Effector memory CD4-positive, alpha-beta T cell (primary cell): ENCODE data around the gene SH3GL3.

Source experiments
- DNase-seq, 3 donors: peaks; one replicate each; pipeline ENCODE4 v3.0.0-alpha.2; 2020
- H3K27ac ChIP-seq: 2 replicates; pipeline ENCODE4 v1.7.0; 2013; ENCODE audit warnings: mild to moderate bottlenecking, low read length, moderate library complexity; ENCODE audit not compliant: insufficient read depth, poor library complexity, severe bottlenecking
- H3K27me3 ChIP-seq: replicated peaks from 2 replicates; pipeline ENCODE4 v1.7.0; 2013; ENCODE audit warnings: mild to moderate bottlenecking, low read length; ENCODE audit not compliant: insufficient read depth, control insufficient read depth, poor library complexity, severe bottlenecking
- H3K36me3 ChIP-seq: 2 replicates; pipeline ENCODE4 v1.7.0; 2013; ENCODE audit warnings: mild to moderate bottlenecking, low read length, moderate library complexity; ENCODE audit not compliant: control insufficient read depth, insufficient read depth
- H3K4me1 ChIP-seq: 2 replicates; pipeline ENCODE4 v1.7.0; 2013; ENCODE audit warnings: low read length, mild to moderate bottlenecking; ENCODE audit not compliant: control insufficient read depth, insufficient read depth, poor library complexity, severe bottlenecking
- H3K4me3 ChIP-seq: 2 replicates; pipeline ENCODE4 v1.7.0; 2013; ENCODE audit warnings: low read length, low read depth, mild to moderate bottlenecking; ENCODE audit not compliant: insufficient read depth, poor library complexity, severe bottlenecking
- H3K9me3 ChIP-seq: 2 replicates; pipeline ENCODE4 v1.7.0; 2013; ENCODE audit warnings: mild to moderate bottlenecking, low read length, moderate library complexity; ENCODE audit not compliant: control insufficient read depth

The SH3GL3 gene

GRCh38 chr15:83498374-83498773, 51.2 kb downstream of the SH3GL3 start:
- Histone ChIP-seq H3K36me3 (no peaks in the 10 kb centered on the region), H3K27ac (no peak overlapping the region), H3K9me3 (no peaks in the 10 kb centered on the region), H3K4me1 (no peaks in the 10 kb centered on the region), H3K4me3 (no peak overlapping the region), H3K27me3 (no peaks in the 10 kb centered on the region)
- DNase-seq: no peak

DNA sequence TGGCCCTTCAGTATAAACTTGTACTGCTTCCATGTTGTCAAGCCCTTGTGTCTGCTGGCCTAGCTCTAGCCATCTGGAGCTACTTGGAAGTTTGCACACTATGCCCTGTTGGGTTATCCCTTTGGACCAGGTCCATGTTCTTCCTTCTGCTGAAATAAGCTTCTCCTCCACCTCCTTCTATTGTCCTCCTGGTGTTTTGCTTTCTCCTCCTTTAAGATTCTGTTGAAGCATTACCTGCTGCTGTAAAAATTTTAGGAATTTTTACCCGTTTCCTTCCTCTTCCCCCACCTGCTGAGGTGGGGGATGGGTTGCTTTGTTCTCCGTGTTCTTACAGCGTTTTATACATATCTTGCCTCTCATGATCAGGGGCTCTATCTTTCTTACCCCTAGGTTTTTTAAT, 51.7 kb downstream of the SH3GL3 start:
- Histone ChIP-seq H3K36me3 (no peaks in the 10 kb centered on the region), H3K27ac (no peak overlapping the region), H3K4me1 (no peaks in the 10 kb centered on the region), H3K4me3 (no peak overlapping the region), H3K9me3 (no peaks in the 10 kb centered on the region), H3K27me3 (no peaks in the 10 kb centered on the region)
- DNase-seq: no peak

GRCh38 chr15:83499476-83499875, 52.3 kb downstream of the SH3GL3 start:
- Histone ChIP-seq H3K36me3 (no peaks in the 10 kb centered on the region), H3K27ac (no peak overlapping the region), H3K9me3 (no peaks in the 10 kb centered on the region), H3K4me3 (no peak overlapping the region), H3K27me3 (no peaks in the 10 kb centered on the region), H3K4me1 (no peaks in the 10 kb centered on the region)
- no peak for DNase-seq

DNA sequence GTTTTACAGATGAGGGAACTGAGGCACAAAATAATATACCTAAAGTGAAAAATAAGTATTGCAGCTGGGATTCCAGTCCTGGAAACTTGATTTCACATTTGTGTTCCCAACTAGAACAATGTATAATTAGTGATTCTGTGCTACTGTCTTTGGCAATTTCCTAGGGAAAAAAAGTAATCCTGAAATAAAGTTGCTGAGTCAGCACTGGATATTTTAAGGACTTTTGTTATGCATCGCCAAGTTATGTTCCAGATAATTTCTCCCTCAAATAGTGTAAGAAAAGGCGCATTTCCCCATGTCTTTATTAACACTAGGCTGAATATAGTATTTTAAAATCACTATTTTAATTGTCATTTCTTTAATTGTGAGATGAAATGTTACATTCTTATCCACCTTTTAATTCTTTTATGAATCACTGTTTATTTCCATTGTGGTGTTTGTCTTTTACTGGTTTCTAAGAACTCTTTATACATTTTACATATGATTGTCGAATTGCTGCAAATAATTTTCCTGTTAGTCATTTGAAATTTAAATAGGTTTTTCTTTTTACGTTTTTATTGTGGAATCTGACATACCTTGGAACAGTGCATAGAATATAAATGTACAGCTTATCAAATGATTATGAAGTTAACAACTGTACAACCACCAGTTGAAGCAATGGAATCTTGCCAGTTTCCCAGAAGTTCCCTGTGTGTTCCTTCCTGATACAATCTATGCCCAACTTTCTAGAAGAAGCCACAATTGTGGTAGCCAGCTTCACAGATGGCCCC, 56.6 kb downstream of the SH3GL3 start:
- Histone ChIP-seq H3K4me1 (no peaks in the 10 kb centered on the region), H3K27me3 (no peaks in the 10 kb centered on the region), H3K27ac (no peak overlapping the region), H3K9me3 (no peaks in the 10 kb centered on the region), H3K4me3 (no peak overlapping the region), H3K36me3 (no peaks in the 10 kb centered on the region)
- DNase-seq: no peak

- Histone ChIP-seq H3K27ac (no peak overlapping the region), H3K27me3 (no peaks in the 10 kb centered on the region), H3K36me3 (no peaks in the 10 kb centered on the region), H3K4me1 (no peaks in the 10 kb centered on the region), H3K9me3 (no peaks in the 10 kb centered on the region), H3K4me3 (no peak overlapping the region)
- DNase-seq: no peak
Observed at GRCh38 chr15:83504365-83504764, 57.2 kb downstream of the SH3GL3 start.

DNA sequence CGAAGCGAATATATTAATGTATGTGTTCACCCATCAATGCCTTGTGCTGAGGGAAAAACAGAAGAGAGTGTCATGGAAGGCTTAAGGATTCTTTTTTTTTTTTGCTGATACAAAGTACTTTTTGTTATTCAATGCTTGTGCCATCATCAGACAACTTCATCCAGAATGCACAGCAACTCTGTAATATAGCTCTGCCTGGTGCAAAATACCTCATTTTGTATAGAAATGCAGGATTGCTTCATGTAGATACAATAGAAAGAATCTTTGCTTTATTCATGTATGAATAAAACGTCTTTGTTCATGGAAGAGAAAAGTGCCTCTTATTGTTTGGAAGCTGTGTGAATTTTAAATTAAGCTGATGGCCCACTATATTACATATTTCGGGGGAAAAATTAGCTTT, 62.9 kb downstream of the SH3GL3 start:
- H3K27me3 ChIP-seq: no peaks in the 10 kb centered on the region
- no peak overlapping the region for H3K27ac ChIP-seq
- H3K4me3 ChIP-seq: no peak overlapping the region
- no peak for DNase-seq
- H3K4me1 ChIP-seq: no peaks in the 10 kb centered on the region
- no peaks in the 10 kb centered on the region for H3K9me3 ChIP-seq
- H3K36me3 ChIP-seq: no peaks in the 10 kb centered on the region

DNA sequence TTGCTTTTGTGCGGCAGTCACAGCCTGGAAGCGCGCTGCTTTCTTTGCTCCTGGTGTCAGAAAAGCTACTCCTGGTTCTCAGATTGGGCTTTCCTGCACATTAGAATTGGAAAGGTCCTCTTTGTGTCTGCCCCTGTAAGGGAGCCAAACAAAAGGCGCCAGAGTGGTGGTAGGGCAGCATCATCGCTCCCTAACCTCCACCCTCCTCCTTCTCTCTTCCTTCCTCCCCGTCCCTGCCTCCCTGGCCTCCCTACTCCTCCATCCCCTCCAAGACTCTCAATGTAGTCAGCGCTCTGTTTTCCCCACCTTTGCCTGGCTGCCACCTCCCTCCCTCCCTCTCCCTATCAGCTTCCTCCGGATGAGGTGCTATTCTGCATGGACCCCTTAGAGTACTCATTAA, 65.3 kb downstream of the SH3GL3 start:
- H3K4me3 ChIP-seq: no peak overlapping the region
- no peaks in the 10 kb centered on the region for H3K9me3 ChIP-seq
- no peak overlapping the region for H3K27ac ChIP-seq
- no peak for DNase-seq
- H3K36me3 ChIP-seq: no peaks in the 10 kb centered on the region
- no peaks in the 10 kb centered on the region for H3K27me3 ChIP-seq
- no peaks in the 10 kb centered on the region for H3K4me1 ChIP-seq

DNA sequence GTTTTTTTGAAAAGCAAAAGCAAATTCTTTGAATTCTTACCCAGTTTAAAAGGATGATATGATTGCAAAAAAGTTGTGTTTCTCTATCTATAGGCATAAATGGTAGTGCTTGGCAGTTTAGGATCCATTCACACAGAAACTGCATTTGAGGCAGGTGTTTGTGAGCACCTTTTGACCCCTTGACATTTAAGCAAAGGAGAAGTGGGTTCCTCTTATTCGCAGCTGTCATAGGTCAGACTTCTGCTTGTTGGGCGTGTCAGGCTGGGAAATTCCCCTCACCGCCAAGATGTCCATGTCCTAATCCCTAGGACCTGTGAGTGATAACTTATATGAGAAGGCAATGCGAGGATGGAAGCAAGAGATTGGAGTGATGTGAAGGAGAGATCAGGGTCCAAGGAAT, 67.4 kb downstream of the SH3GL3 start:
- no peak for DNase-seq
- Histone ChIP-seq H3K36me3 (no peaks in the 10 kb centered on the region), H3K4me1 (no peaks in the 10 kb centered on the region), H3K9me3 (no peaks in the 10 kb centered on the region), H3K27ac (no peak overlapping the region), H3K4me3 (no peak overlapping the region), H3K27me3 (no peaks in the 10 kb centered on the region)

GRCh38 chr15:83515164-83515563, 68.0 kb downstream of the SH3GL3 start:
- DNase-seq: no peak
- H3K27ac ChIP-seq: no peak overlapping the region
- no peaks in the 10 kb centered on the region for H3K27me3 ChIP-seq
- no peaks in the 10 kb centered on the region for H3K9me3 ChIP-seq
- no peaks in the 10 kb centered on the region for H3K36me3 ChIP-seq
- H3K4me3 ChIP-seq: no peak overlapping the region
- H3K4me1 ChIP-seq: no peaks in the 10 kb centered on the region

DNA sequence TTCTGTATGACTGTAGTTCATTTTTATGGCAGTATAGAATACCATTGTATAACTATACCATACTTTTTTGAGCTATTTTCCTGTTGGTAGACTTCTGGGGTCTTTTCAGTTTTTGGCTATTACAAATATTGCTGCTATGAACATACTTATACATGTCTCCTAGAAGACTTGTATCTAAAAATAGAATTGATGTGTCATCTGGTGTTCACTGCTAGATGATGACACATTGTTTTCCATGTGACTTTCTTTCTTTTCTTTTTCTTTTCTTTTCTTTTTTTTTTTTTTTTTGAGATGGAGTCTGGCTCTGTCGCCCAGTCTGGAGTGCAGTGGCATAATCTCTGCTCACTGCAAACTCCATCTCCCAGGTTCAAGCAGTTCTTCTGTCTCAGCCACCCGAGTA, 69.8 kb downstream of the SH3GL3 start:
- Histone ChIP-seq H3K27me3 (peaks cover 3% of the 10 kb centered on the region), H3K4me1 (no peaks in the 10 kb centered on the region), H3K27ac (no peak overlapping the region), H3K4me3 (no peak overlapping the region), H3K9me3 (no peaks in the 10 kb centered on the region), H3K36me3 (no peaks in the 10 kb centered on the region)
- DNase-seq: no peak
